ENCODE data around the gene VSX2. TPM values are rescaled to one million over a fixed set of nuclear protein-coding genes. Genes with fewer than 3 reads are reported as not detected.

The VSX2 gene
- total and polyA plus RNA-seq, 2 experiments from 2014 or later: 0.49 to 0.52 TPM

GRCh38 chr14:74263921-74264320, 24.7 kb downstream of the VSX2 start:
- no peaks in the 10 kb centered on the region for H3K79me2 ChIP-seq (replicated peaks; ENCODE audit: insufficient read depth)
- Mint-ChIP-seq H3K27me3 (ENCODE audit: insufficient read depth, low read depth, poor library complexity) (peaks cover 21% of the 10 kb centered on the region), H3K9me3 (no peaks in the 10 kb centered on the region; the same call in 2 of the 3 replicates), H3K4me1 (peaks cover 14% of the 10 kb centered on the region), H3K4me3 (no peak overlapping the region), H3K36me3 (ENCODE audit: low read depth) (no peaks in the 10 kb centered on the region), H3K27ac (no peak overlapping the region)
- H3K27me3 ChIP-seq (ENCODE audit: insufficient read depth): peaks cover 11% of the 10 kb centered on the region
- H3K27ac ChIP-seq (ENCODE audit: low read depth): no peak overlapping the region
- H3F3A ChIP-seq (replicated peaks; ENCODE audit: low read depth): no peaks in the 10 kb centered on the region
- H3K4me1 ChIP-seq (ENCODE audit: insufficient read depth): peaks cover 8% of the 10 kb centered on the region; the same call in 1 of the 2 replicates
- H3K36me3 ChIP-seq (ENCODE audit: insufficient read depth): no peaks in the 10 kb centered on the region
- H3K4me2 ChIP-seq: no peak overlapping the region
- no peak overlapping the region for H3K4me3 ChIP-seq
- no peak overlapping the region for H2AFZ ChIP-seq
- TF ChIP-seq ZNF462 (CRISPR knock-in tag; IDR thresholded peaks at IDR 0.05): no peak
- TF ChIP-seq EZH2phosphoT487 (IDR thresholded peaks at IDR 0.05; ENCODE audit: unreplicated experiment): no peak
- no peak for TF ChIP-seq ZNF114 (CRISPR knock-in tag; IDR thresholded peaks at IDR 0.05)
- TF ChIP-seq ZNF331 (CRISPR knock-in tag; IDR thresholded peaks at IDR 0.05; ENCODE audit: low read depth): no peak
- TF ChIP-seq ETS1 (IDR thresholded peaks at IDR 0.05): no peak
- DNase-seq (ENCODE audit: low spot score) (no peak), ATAC-seq (no peak)
- no peaks in the 10 kb centered on the region for H3K9me2 ChIP-seq (ENCODE audit: insufficient read depth)
- no peaks in the 10 kb centered on the region for H4K20me1 ChIP-seq (replicated peaks; ENCODE audit: insufficient read depth)
